GM19395 (cell line): ENCODE results near the gene MSI2.
"Not testable (repeated sequence)": the region's sequence is repeated elsewhere in the genome, so short reads cannot be mapped to it uniquely, and the experiment has no call there.

ENCODE experiments used
- ATAC-seq: cut with Tn5 transposase; IDR thresholded peaks from one replicate; pipeline ENCODE4 v1.9.1; 2021; ENCODE audit warnings: mild to moderate bottlenecking, moderate library complexity; ENCODE audit not compliant: unreplicated experiment

The MSI2 gene

DNA sequence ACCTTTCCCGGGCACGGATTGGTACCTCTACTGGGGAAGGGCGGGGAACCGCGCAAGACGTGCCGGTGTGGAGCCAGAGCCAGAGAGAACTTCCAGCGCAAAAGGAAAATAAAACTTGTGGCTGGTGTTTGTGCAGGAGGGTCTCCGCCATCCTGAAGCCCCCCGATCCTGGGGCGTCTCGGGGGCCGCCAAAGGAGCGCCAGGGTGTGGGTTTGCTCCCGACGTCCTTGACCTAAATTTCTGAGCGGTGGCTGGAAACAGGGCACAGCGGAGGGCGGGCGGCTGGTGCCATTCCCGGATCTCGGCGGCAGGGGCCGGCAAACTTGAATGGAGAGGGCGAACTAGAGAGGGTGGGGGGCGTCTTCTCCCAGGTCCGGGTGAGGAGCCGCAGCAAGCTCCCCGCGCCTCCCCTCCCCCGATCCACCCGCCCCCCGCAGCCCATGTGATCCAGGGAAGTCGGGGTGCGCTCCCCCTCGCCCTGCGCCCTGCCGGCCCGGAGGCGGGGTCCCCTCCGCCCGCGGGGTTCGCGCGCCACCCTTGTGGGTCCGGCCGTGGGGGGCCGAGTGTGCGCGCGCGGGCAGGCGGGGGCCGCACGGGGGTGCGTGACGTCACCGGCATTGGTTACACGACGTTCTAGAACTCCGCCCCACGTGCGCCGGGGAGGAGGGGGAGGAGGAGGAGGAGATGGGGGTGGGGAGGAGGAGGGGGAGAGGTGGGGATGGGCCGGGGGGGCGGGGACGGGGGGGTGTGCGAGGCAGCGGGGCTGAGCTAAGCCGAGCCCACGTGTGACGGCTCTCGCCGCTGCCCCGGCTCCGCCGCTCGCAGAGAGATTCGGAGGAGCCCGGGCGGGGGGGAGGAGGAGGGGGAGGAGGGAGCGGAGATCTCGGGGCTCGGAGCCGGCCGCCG lies at the start of gene MSI2:
Gene MSI2, plus strand, starts transcription at position 748 of the 906 bp plus-strand sequence. CDS start 220 bp downstream, outside the sequence.
- peak; percentile 59 for ATAC-seq

- ATAC-seq: no peak
These were observed 49.4 kb upstream of the MSI2 start for GRCh38 chr17:57206928-57207327.

- no peak for ATAC-seq
These were observed 48.9 kb upstream of the MSI2 start for GRCh38 chr17:57207396-57207795.

GRCh38 chr17:57210224-57210553 lies 46.1 kb upstream of the MSI2 start:
- ATAC-seq: no peak

GRCh38 chr17:57210972-57211411 lies 45.3 kb upstream of the MSI2 start:
- ATAC-seq: no peak

- no peak for ATAC-seq
These were observed 44.8 kb upstream of the MSI2 start for GRCh38 chr17:57211543-57211942.

DNA sequence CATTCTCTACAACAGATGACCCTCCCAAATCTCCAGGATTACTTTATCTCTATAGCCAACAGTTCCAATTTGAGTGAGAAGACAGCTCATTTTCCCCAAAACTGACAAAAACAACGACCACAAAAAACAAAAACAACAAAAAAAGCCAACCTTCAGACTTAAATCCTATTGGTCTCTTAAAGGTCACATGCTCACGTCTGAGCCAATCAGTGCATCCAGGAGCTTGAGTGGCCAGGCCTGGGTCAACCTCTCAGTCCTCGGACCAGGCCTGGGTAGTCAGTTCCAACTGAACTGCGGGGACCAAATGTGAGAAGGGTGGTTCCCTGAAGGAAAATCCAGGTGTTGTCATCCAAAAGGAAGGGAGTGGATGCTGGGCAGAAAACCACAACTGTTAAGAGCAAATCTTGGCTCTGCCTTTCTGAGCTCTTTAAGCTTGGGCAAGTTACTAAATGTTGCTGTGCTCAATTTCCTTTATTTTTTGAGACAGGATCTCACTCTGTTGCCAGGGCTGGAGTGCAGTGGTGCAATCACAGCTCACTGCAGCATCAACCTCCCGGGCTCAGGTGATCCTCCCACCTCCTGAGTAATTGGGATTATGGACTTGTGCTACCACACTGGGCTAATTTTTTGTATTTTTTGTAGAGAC lies 43.0 kb upstream of the MSI2 start:
- ATAC-seq: no peak

DNA sequence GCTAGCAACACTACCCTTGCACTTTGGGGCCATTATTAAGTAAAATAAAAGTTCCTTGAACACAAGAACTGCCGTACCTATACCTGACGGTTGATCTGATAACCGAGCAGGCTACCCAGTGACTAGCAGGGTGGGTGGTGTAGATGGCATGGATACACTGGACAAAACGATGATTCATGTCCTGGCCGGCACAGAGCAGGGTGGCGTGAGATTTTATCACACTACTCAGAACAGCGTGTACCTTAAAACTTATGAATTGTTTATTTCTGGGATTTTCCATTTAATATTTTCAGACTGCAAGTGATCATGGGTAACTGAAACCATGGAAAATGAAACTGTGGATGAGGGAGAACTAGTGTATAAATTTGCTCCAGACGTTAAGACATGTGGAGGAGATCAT lies 41.0 kb upstream of the MSI2 start:
- ATAC-seq: no peak

- ATAC-seq: no peak
These were observed 34.7 kb upstream of the MSI2 start for GRCh38 chr17:57221366-57222350.

- not testable (repeated sequence) for ATAC-seq
These were observed 33.9 kb upstream of the MSI2 start for GRCh38 chr17:57222422-57222821.

- no peak for ATAC-seq
These were observed 31.2 kb upstream of the MSI2 start for GRCh38 chr17:57225127-57225526.

- no peak for ATAC-seq
These were observed 29.5 kb upstream of the MSI2 start for GRCh38 chr17:57226793-57227192.

GRCh38 chr17:57228911-57229310 lies 27.4 kb upstream of the MSI2 start:
- no peak for ATAC-seq

DNA sequence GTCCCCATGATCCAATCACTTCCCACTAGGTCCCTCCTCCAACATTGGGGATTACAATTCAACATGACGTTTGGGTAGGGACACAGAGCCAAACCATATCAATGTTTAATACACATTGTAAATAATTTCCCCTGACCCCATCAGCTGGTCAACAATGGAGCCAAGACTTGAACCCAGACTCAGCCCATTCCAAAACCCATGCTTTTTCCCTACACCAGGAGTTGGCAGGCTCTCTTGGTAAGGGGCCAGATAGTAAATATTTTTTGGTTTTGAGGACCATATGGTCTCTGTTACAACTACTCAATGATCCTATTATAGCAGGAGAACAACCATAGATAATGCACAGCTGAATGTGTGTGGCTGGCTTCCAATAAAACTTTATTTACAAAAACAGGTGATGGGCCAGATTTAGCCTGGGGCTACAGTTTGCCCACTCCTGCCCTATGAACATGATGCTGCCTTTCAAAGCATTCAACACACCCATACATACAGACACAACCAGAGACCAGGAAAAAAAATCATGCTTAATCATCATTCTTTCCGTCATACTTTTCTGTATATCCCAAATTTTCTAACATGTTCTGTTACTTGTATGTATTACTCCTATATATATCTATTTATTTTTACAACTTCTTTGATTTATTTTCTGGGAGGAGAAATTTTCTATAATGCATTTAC lies 22.1 kb upstream of the MSI2 start:
- no peak for ATAC-seq

- ATAC-seq: no peak
These were observed 21.6 kb upstream of the MSI2 start for GRCh38 chr17:57234739-57235092.

GRCh38 chr17:57235124-57235523 lies 21.2 kb upstream of the MSI2 start:
- ATAC-seq: no peak

- no peak for ATAC-seq
These were observed 19.5 kb upstream of the MSI2 start for GRCh38 chr17:57236686-57237299.

DNA sequence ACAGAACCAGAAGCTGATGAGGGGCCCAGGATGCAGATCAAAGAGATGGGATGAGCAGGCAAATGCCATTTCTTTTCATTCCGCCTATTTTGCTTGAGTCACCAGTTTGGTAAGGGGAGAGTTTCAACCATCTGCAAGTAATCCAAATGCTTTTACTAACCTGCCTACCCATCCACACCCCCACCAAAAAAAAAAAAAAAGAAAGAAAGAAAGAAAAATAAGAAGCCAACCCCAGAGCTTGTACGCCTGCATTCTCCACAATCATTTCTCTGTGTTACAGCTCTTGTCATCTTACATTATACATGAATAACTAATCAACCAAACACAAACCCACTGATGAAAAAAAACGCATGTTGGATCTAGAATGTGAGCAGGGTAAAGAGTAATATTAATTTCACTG lies 15.7 kb upstream of the MSI2 start:
- no peak for ATAC-seq

GRCh38 chr17:57242148-57242547 lies 14.2 kb upstream of the MSI2 start:
- no peak for ATAC-seq

- no peak for ATAC-seq
These were observed 13.1 kb upstream of the MSI2 start for GRCh38 chr17:57243171-57243622.
